HFFc6 (cell line): Measurements from ENCODE around the gene CHMP6. TPM values are rescaled to one million over a fixed set of nuclear protein-coding genes. Genes with fewer than 3 reads are reported as not detected.

Source experiments
- DNase-seq: peaks from one replicate; pipeline ENCODE4 v3.0.0-alpha.2; 2018
- H3K27ac Mint-ChIP-seq: 2 replicates; pipeline ENCODE4 v1.8.0; 2020; ENCODE audit warnings: mild to moderate bottlenecking, mixed read lengths
- H3K27me3 Mint-ChIP-seq: 2 replicates; pipeline ENCODE4 v1.8.0; 2021; ENCODE audit warnings: mild to moderate bottlenecking, moderate library complexity, mixed read lengths; ENCODE audit not compliant: insufficient read depth
- H3K36me3 Mint-ChIP-seq: 2 replicates; pipeline ENCODE4 v1.8.0; 2021; ENCODE audit warnings: low read depth, mixed read lengths
- H3K4me1 Mint-ChIP-seq: 2 replicates; pipeline ENCODE4 v1.8.0; 2020; ENCODE audit warnings: low read depth, mixed read lengths
- H3K4me3 Mint-ChIP-seq: 2 replicates; pipeline ENCODE4 v1.8.0; 2020; ENCODE audit warnings: mild to moderate bottlenecking, moderate library complexity, mixed read lengths
- H3K9me3 Mint-ChIP-seq: 2 replicates; pipeline ENCODE4 v1.8.0; 2020; ENCODE audit warnings: mild to moderate bottlenecking, mixed read lengths
- CTCF ChIP-seq: fragments of 200-600 bp; sonication (generic); IDR thresholded peaks from 2 replicates; pipeline ENCODE4 v1.5.0; 2021; ENCODE audit warnings: antibody characterized with exemption, mild to moderate bottlenecking
- total RNA-seq, 6 experiments: library from RNA; stranded (reverse); fragmentation: NEBNext Ultra II Directional; extraction: Animal tissue kit (Norgen Biotek cat#: 25700); gene quantifications; 2 replicates in 1 of 6; 3 replicates in 5 of 6; pipeline ENCODE4 v1.2.3, GENCODE V29; 2021

Gene CHMP6
- total RNA-seq, 6 experiments from 2014 or later = 27.6 to 38.5 (median 31.5) TPM

- Mint-ChIP-seq H3K4me1 (peaks cover 31% of the 10 kb centered on the region), H3K9me3 (no peaks in the 10 kb centered on the region), H3K27me3 (peaks cover 8% of the 10 kb centered on the region), H3K4me3 (no peak overlapping the region), H3K36me3 (peaks cover 5% of the 10 kb centered on the region; the same call in 1 of the 2 replicates), H3K27ac (peak overlapping the region; percentile 67)
- no peak for DNase-seq
- TF ChIP-seq CTCF = no peak
Observed at GRCh38 chr17:81046132-81046769, 54.6 kb downstream of the CHMP6 start.

DNA sequence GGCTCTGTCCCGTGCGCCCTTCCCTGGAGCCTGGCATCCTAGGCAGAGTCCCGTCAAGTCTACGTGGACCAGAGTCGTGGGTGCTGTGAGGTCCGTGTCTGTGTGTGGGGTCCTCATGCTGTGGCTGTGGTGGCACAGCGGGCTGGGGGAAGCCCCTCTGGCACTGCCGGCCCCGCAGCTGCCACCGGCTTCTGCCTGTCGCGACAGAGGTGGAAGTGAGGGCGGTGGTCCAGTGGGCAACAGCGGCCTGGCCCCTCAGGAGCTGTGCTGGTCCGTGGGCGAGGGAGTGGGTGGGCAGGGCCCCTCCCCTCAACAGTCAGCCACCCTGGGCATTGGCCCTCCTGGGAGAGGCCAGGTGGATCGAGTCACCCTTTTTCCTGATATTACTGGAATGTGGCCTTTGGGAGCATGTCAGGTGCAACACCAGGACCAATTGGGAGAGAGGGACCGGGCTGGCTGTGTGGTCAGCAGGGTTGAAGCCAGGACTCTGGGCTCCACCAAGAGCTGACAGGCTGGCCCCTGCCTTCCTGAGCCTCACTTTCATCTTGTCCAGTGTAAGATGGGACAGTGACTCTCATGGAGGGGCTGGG, 55.2 kb downstream of the CHMP6 start:
- DNase-seq = no peak
- Mint-ChIP-seq H3K27me3 (peaks cover 8% of the 10 kb centered on the region), H3K4me3 (no peak overlapping the region)

GRCh38 chr17:81048827-81049371, 57.3 kb downstream of the CHMP6 start:
- no peaks in the 10 kb centered on the region for H3K9me3 Mint-ChIP-seq
- no peak for DNase-seq
- no peak overlapping the region for H3K4me3 Mint-ChIP-seq
- peaks cover 5% of the 10 kb centered on the region; the same call in 1 of the 2 replicates for H3K36me3 Mint-ChIP-seq
- H3K4me1 Mint-ChIP-seq = peaks cover 18% of the 10 kb centered on the region
- no peak overlapping the region for H3K27ac Mint-ChIP-seq
- TF ChIP-seq CTCF = no peak
- H3K27me3 Mint-ChIP-seq = peaks cover 8% of the 10 kb centered on the region

More for the DNA sequence above, 55.2 kb downstream of the CHMP6 start:
- TF ChIP-seq CTCF = no peak
- no peaks in the 10 kb centered on the region for H3K9me3 Mint-ChIP-seq
- peaks cover 5% of the 10 kb centered on the region; the same call in 1 of the 2 replicates for H3K36me3 Mint-ChIP-seq
- peaks cover 25% of the 10 kb centered on the region for H3K4me1 Mint-ChIP-seq
- H3K27ac Mint-ChIP-seq = no peak overlapping the region

GRCh38 chr17:81049372-81049911, 57.8 kb downstream of the CHMP6 start:
- Mint-ChIP-seq H3K27ac (no peak overlapping the region), H3K9me3 (no peaks in the 10 kb centered on the region), H3K4me3 (no peak overlapping the region), H3K36me3 (peaks cover 3% of the 10 kb centered on the region; the same call in 1 of the 2 replicates), H3K4me1 (peaks cover 13% of the 10 kb centered on the region), H3K27me3 (peaks cover 6% of the 10 kb centered on the region)
- no peak for TF ChIP-seq CTCF
- no peak for DNase-seq

Other genes starting within 250 kb of the CHMP6 start
- gene BAIAP2, start 43.3 kb downstream of the CHMP6 start, total RNA-seq = 10 to 100 TPM; 30.8 to 47.4 (median 35.9) TPM
- not detected for gene PVALEF, start 173.7 kb downstream of the CHMP6 start, total RNA-seq
- under 1 TPM; 0.15 to 0.59 (median 0.38) TPM for gene AATK, start 174.4 kb downstream of the CHMP6 start, total RNA-seq
- 10 to 100 TPM in 4 of 6 experiments, 1 to 10 TPM in 2; 8.3 to 13.2 (median 10.7) TPM for gene CEP131, start 231.1 kb downstream of the CHMP6 start, total RNA-seq
- gene TEPSIN, start 247.2 kb downstream of the CHMP6 start, total RNA-seq = 10 to 100 TPM; 16.2 to 22.5 (median 19.0) TPM
- 100 to 1,000 TPM in 1 of 6 experiments, 10 to 100 TPM in 5; 67.0 to 103 (median 87.9) TPM for gene NDUFAF8, start 247.5 kb downstream of the CHMP6 start, total RNA-seq